ENCODE measurements around the gene EDRF1.
A peak's percentile ranks its signal among the peaks of the same experiment; 100 is the strongest.
"Not testable (repeated sequence)": the region's sequence is repeated elsewhere in the genome, so short reads cannot be mapped to it uniquely, and the experiment has no call there.

The EDRF1 gene

DNA sequence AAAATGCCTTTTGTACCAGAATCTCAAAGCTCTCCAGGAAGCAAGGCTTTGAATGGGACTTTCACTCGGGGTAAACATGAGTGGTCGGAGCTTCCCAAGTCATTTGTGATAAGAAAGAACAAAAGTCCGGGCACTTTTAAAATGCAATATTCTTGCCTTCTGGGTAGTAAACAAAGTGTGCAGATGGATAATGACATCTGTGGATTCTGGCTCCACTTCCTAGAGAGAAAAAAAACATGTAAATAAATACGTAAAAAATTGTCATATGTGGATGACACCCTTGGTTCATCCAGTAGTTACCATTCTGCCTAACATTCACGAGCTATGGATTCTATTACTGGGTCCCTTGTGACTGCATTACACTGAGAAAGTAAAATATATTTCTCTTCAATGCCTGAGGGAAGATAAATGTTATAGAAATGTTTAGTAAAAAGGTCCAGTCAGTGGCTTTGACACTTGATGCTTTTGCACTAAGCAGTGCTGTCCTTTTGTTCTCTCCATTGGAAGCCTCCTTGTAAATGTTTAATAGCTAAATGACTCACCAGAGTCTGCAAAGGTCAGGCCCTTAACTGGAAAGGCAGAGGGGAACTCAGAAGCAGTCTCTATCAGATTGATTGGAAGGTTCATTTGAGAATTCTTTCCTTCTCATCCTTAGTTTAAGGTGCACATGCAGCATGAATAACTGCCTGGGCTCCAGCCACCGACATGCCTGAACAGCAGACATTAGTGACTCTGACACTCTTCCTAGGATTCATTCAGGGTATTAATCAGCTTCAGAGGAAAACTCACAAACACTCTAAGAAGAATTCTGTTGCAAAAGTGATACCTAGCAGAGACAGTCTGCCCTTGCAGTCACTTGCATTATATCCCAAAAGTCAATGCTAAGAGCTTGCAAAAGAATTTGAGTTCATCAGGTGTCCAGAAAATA is 11.7 kb upstream of the EDRF1 start:
- no peak for TF ChIP-seq TAF1 (IDR thresholded peaks at IDR 0.05; ENCODE audit: low read depth, low read length)
- DNase-seq (ENCODE audit: insufficient read length, low spot score), result no peak
- FAIRE-seq, result no peak

DNA sequence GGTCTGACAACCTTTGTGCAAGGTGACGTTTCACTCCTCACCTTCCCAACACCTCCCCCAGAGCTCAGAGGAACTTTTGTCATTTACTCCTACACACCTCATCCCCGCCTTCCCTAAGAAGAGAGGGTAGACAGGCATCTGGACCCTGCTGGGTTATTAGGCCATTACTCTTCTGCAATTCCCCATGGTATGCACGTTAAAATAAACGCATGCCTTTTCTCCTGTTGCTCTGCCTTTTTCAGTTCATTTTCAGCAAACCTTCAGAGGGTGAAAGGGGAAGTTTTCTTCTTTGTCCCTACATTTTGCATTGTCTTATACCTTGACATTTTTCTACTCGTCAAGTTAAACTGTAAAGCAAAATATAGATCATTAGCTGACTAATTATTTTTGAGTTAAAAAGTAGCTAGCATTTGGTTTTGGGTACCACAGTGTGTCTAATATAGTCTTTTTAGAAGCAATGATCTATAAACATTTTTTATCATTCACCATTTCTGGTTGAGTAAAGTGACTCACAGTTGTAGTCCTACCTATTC is 10.5 kb upstream of the EDRF1 start:
- FAIRE-seq (no peak), DNase-seq (ENCODE audit: insufficient read length, low spot score) (no peak)

DNA sequence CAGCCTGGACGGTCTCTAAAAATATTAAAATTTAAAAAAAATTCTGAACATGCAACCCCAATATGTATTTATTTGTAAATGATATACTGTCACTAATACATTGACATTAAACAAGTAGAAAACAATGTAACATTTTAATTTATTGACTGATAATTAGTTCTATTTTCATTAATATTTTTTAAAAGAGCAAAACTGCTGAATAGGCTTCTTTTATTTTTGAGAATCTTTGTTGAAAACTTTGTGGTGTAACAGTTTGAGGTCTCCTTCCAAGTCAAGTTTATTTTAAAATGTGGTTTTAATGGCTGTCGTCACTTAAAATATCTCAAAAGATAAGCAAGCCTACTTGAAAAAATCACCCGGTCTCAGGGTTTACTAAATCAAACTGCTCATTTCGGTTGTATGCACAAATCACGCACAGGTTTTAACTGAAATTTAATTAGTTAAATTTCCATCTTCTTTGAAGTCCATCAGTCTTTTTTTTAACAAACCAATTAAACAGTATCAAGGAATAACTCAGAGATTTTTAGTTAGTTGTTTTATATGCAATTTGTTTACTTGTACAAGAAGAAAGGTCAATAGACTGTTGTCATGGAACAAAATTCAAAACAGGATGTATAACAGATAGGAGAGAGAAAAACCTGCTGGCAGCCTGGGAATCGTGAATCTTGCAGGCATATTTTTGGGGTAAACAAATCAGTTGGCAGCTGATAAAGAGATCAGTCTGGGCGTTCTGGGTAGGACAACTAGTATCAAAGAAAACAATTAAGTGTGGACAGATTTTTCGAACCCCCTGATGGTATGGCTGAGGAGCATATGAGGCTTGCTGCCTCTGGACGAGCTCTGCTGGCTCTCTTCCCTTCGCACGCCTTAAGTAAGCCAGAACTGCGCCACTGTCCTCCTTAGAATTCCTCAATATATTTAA is 9.7 kb upstream of the EDRF1 start:
- no peak for TF ChIP-seq POLR2A (IDR thresholded peaks at IDR 0.05; ENCODE audit: low read depth, low read length)
- TF ChIP-seq POLR2AphosphoS5 (IDR thresholded peaks at IDR 0.05; ENCODE audit: low read depth, low read length), result no peak
- TF ChIP-seq TAF1 (IDR thresholded peaks at IDR 0.05; ENCODE audit: low read depth, low read length), result no peak
- no peak for TF ChIP-seq PAX5 (IDR thresholded peaks at IDR 0.05; ENCODE audit: insufficient read depth, low read length, severe bottlenecking)
- TF ChIP-seq POU2F2 (IDR thresholded peaks at IDR 0.05; ENCODE audit: low read depth, low read length), result no peak
- TF ChIP-seq SPI1 (IDR thresholded peaks at IDR 0.05; ENCODE audit: low read depth, low read length), result no peak
- FAIRE-seq (no peak), DNase-seq (ENCODE audit: insufficient read length, low spot score) (no peak)

More for the DNA sequence above, 10.5 kb upstream of the EDRF1 start:
- TF ChIP-seq POLR2A (IDR thresholded peaks at IDR 0.05; ENCODE audit: low read depth, low read length) (no peak), SPI1 (IDR thresholded peaks at IDR 0.05; ENCODE audit: low read depth, low read length) (no peak), POU2F2 (IDR thresholded peaks at IDR 0.05; ENCODE audit: low read depth, low read length) (no peak), TAF1 (IDR thresholded peaks at IDR 0.05; ENCODE audit: low read depth, low read length) (no peak), POLR2AphosphoS5 (IDR thresholded peaks at IDR 0.05; ENCODE audit: low read depth, low read length) (no peak), PAX5 (IDR thresholded peaks at IDR 0.05; ENCODE audit: insufficient read depth, low read length, severe bottlenecking) (no peak)

DNA sequence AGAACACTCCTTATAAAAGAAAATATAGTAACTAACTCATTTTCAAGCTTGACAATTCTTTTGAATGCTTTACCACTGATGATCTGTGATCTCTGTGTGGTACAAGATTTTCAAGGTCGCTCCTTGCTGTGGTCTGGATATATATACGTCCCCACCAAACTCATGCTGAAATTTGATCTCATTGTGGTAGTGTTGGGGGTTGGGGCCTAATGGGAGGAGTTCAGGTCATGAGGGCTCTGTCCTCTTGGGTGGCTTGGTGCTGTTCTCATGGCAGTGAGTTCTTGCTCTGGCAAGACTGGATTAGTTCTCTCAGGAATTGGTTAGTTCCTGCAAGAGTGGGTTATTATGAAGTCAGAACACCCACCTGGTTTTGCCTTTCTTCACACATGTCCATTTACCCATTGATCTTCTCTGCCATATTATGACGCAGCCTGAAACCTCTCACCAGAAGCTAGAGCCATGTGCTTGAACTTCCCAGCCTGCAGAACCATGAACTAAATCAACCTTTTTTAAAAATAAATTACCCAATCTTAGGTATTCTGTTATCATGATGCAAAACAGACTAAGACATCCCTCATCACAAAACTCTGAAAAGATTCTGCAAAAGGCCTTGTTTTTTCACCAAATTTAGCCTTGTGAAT is 8.3 kb upstream of the EDRF1 start:
- DNase-seq (ENCODE audit: insufficient read length, low spot score), result no peak
- TF ChIP-seq POU2F2 (IDR thresholded peaks at IDR 0.05; ENCODE audit: low read depth, low read length) (no peak), POLR2AphosphoS5 (IDR thresholded peaks at IDR 0.05; ENCODE audit: low read depth, low read length) (no peak), PAX5 (IDR thresholded peaks at IDR 0.05; ENCODE audit: insufficient read depth, low read length, severe bottlenecking) (no peak), SPI1 (IDR thresholded peaks at IDR 0.05; ENCODE audit: low read depth, low read length) (no peak), POLR2A (IDR thresholded peaks at IDR 0.05; ENCODE audit: low read depth, low read length) (no peak), TAF1 (IDR thresholded peaks at IDR 0.05; ENCODE audit: low read depth, low read length) (no peak)
- FAIRE-seq, result no peak

DNA sequence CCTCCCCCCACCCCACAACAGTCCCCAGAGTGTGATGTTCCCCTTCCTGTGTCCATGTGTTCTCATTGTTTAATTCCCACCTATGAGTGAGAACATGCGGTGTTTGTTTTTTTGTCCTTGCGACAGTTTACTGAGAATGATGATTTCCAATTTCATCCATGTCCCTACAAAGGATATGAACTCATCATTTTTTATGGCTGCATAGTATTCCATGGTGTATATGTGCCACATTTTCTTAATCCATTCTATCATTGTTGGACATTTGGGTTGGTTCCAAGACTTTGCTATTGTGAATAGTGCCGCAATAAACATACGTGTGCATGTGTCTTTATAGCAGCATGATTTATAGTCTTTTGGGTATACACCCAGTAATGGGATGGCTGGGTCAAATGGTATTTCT is 4.8 kb upstream of the EDRF1 start:
- not testable (repeated sequence) for DNase-seq (ENCODE audit: insufficient read length, low spot score); FAIRE-seq

DNA sequence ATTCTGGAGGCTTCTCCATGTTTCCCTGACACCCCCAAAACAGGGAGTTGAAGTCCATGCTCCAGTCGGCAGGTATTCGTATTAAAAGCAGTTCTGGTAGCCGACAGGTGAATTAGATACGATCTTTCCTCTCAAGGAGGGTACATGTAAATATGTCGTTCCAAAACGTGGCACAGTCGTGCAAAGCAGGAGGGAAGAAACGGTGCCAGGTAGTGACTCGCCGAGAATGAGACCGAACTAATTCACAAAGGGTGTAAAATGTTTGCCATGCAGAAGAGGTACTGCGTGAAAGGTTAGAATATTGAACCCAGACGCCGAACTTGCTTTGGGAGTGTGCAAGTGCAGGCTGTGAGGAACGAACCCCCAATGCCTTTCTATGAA is 483 bp downstream of the EDRF1 start:
- peak; percentile 16 for FAIRE-seq
- TF ChIP-seq TAF1 (IDR thresholded peaks at IDR 0.05; ENCODE audit: low read depth, low read length) (no peak), SPI1 (IDR thresholded peaks at IDR 0.05; ENCODE audit: low read depth, low read length) (no peak), POLR2AphosphoS5 (IDR thresholded peaks at IDR 0.05; ENCODE audit: low read depth, low read length) (no peak), POLR2A (IDR thresholded peaks at IDR 0.05; ENCODE audit: low read depth, low read length) (no peak), POU2F2 (IDR thresholded peaks at IDR 0.05; ENCODE audit: low read depth, low read length) (no peak), PAX5 (IDR thresholded peaks at IDR 0.05; ENCODE audit: insufficient read depth, low read length, severe bottlenecking) (no peak)

DNA sequence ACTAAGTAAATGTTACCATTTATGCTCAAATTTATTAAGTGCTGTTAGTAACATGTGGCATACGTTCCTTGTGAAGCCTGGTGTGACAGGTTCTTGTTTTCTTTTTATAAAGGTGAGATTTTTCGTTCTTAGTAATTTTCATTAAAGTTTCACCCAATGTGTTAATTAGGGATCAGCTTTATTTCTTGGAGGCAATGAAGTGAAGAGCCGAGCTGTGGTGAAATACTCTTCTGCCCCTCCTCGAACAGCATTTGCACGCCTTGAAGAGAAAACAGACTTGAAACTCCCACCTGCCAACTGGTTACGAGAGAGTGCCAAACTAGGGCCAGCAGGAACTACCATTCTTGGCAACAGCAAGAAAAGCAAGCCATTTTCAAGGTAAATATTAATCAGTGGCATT is 1.5 kb downstream of the EDRF1 start:
- FAIRE-seq (peak; percentile 45), DNase-seq (ENCODE audit: insufficient read length, low spot score) (no peak)
- TF ChIP-seq POLR2A (IDR thresholded peaks at IDR 0.05; ENCODE audit: low read depth, low read length), result no peak
- TF ChIP-seq PAX5 (IDR thresholded peaks at IDR 0.05; ENCODE audit: insufficient read depth, low read length, severe bottlenecking), result no peak
- TF ChIP-seq SPI1 (IDR thresholded peaks at IDR 0.05; ENCODE audit: low read depth, low read length), result no peak
- no peak for TF ChIP-seq POLR2AphosphoS5 (IDR thresholded peaks at IDR 0.05; ENCODE audit: low read depth, low read length)
- TF ChIP-seq POU2F2 (IDR thresholded peaks at IDR 0.05; ENCODE audit: low read depth, low read length), result no peak
- no peak for TF ChIP-seq TAF1 (IDR thresholded peaks at IDR 0.05; ENCODE audit: low read depth, low read length)

More for the DNA sequence above, 483 bp downstream of the EDRF1 start:
- DNase-seq (ENCODE audit: insufficient read length, low spot score), result no peak

DNA sequence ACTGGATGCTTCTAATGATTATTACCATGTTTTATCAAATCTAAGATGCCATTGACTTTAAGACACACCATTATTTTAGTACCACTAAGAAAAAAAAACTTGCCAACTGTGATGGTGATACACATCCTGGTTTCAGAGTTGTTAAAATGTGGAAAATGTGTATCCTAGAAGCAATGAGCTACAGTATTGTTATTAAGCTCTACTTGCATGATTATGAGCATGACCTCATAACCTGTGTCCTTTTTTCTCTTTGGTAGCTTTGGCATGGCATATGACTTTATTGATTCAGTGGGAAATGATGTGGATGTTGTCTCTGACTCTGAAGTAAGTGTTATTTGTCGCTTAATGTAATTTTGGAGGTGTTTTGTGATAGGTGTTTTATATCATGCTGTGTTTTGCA is 3.3 kb downstream of the EDRF1 start:
- DNase-seq (ENCODE audit: insufficient read length, low spot score) (no peak), FAIRE-seq (no peak)

DNA sequence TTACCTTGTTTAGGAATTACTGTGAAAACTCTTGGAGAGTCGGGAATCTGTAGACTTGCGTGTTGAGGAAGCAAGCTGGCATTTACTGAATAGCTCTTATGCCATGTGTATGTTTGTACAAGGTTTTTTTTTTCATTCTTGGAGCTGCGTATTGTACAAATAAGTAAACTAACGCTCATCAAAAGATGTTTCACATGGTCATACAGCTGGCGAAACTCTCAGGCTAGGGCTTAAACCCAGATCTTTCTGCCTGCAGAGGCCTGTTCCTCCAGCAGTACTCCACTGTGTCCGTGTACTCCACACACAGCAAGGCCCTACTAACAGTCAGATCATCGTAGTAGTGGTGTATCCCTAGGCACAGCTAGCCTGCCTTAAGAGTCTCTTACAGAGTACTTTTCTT is 7.4 kb downstream of the EDRF1 start:
- DNase-seq (ENCODE audit: insufficient read length, low spot score), result no peak
- TF ChIP-seq TAF1 (IDR thresholded peaks at IDR 0.05; ENCODE audit: low read depth, low read length) (no peak), SPI1 (IDR thresholded peaks at IDR 0.05; ENCODE audit: low read depth, low read length) (no peak), POU2F2 (IDR thresholded peaks at IDR 0.05; ENCODE audit: low read depth, low read length) (no peak), POLR2A (IDR thresholded peaks at IDR 0.05; ENCODE audit: low read depth, low read length) (no peak), POLR2AphosphoS5 (IDR thresholded peaks at IDR 0.05; ENCODE audit: low read depth, low read length) (no peak), PAX5 (IDR thresholded peaks at IDR 0.05; ENCODE audit: insufficient read depth, low read length, severe bottlenecking) (no peak)
- FAIRE-seq, result no peak

More for the DNA sequence above, 3.3 kb downstream of the EDRF1 start:
- TF ChIP-seq POLR2AphosphoS5 (IDR thresholded peaks at IDR 0.05; ENCODE audit: low read depth, low read length), result no peak
- no peak for TF ChIP-seq POU2F2 (IDR thresholded peaks at IDR 0.05; ENCODE audit: low read depth, low read length)
- TF ChIP-seq POLR2A (IDR thresholded peaks at IDR 0.05; ENCODE audit: low read depth, low read length), result no peak
- TF ChIP-seq TAF1 (IDR thresholded peaks at IDR 0.05; ENCODE audit: low read depth, low read length), result no peak
- no peak for TF ChIP-seq SPI1 (IDR thresholded peaks at IDR 0.05; ENCODE audit: low read depth, low read length)
- TF ChIP-seq PAX5 (IDR thresholded peaks at IDR 0.05; ENCODE audit: insufficient read depth, low read length, severe bottlenecking), result no peak
